ENCODE data around the gene TULP1. TPM values are rescaled to one million over a fixed set of nuclear protein-coding genes. Genes with fewer than 3 reads are reported as not detected.

The TULP1 gene
- total and polyA plus RNA-seq, 4 donors: not detected

DNA sequence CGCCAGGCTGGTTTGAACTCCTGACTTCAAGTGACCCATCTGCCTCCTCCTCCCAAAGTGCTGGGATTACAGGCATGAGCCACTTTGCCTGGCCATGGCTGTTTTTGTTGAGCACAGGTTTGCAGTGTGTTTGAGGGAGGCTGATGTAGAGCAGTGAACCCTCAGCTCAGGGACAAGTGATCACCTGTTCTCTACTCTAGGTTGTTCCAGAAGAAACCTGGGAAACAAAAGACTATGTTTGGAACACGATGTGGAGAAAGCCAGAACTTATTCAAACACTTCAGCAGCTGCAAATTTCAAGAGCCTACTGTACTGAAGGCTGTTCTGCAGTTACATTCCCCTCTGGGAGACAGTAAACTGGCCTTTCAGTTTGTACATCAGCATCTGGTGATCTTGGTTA, 4.7 kb downstream of the TULP1 start:
- no peak overlapping the region for H3K4me3 ChIP-seq (ENCODE audit: low read depth in 1 of 3, low read length in 3 of 3)
- no peak overlapping the region for H3K9ac ChIP-seq (ENCODE audit: low read depth in 1 of 2, low read length in 2 of 2)
- H3K4me1 ChIP-seq (ENCODE audit: control insufficient read depth in 4 of 4, insufficient read depth in 4 of 4, low read length in 3 of 4): no peaks in the 10 kb centered on the region
- no peaks in the 10 kb centered on the region for H3K36me3 ChIP-seq (ENCODE audit: control insufficient read depth in 4 of 4, insufficient read depth in 3 of 4, low read depth in 1 of 4, low read length in 3 of 4)
- H3K9me3 ChIP-seq (ENCODE audit: control insufficient read depth in 4 of 4, low read length in 3 of 4): no peaks in the 10 kb centered on the region
- no peak overlapping the region for H3K27ac ChIP-seq (ENCODE audit: low read depth in 1 of 2, low read length in 2 of 2)
- DNase-seq (ENCODE audit: low spot score): no peak
- 75% methylated on average over 2 of the region's 2 CpGs for WGBS
- TF ChIP-seq RXRA (IDR thresholded peaks at IDR 0.05): no peak
- TF ChIP-seq JUND (IDR thresholded peaks at IDR 0.05): no peak
- no peak for TF ChIP-seq TAF1 (conservative IDR thresholded peaks at IDR 0.05)
- TF ChIP-seq, protein P1, sequence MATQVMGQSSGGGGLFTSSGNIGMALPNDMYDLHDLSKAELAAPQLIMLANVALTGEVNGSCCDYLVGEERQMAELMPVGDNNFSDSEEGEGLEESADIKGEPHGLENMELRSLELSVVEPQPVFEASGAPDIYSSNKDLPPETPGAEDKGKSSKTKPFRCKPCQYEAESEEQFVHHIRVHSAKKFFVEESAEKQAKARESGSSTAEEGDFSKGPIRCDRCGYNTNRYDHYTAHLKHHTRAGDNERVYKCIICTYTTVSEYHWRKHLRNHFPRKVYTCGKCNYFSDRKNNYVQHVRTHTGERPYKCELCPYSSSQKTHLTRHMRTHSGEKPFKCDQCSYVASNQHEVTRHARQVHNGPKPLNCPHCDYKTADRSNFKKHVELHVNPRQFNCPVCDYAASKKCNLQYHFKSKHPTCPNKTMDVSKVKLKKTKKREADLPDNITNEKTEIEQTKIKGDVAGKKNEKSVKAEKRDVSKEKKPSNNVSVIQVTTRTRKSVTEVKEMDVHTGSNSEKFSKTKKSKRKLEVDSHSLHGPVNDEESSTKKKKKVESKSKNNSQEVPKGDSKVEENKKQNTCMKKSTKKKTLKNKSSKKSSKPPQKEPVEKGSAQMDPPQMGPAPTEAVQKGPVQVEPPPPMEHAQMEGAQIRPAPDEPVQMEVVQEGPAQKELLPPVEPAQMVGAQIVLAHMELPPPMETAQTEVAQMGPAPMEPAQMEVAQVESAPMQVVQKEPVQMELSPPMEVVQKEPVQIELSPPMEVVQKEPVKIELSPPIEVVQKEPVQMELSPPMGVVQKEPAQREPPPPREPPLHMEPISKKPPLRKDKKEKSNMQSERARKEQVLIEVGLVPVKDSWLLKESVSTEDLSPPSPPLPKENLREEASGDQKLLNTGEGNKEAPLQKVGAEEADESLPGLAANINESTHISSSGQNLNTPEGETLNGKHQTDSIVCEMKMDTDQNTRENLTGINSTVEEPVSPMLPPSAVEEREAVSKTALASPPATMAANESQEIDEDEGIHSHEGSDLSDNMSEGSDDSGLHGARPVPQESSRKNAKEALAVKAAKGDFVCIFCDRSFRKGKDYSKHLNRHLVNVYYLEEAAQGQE (IDR thresholded peaks at IDR 0.05): no peak
- TF ChIP-seq HNF4A (conservative IDR thresholded peaks at IDR 0.05): no peak
- TF ChIP-seq HNF4G (IDR thresholded peaks at IDR 0.05): no peak
- TF ChIP-seq SP1 (IDR thresholded peaks at IDR 0.05): no peak
- TF ChIP-seq MAX (IDR thresholded peaks at IDR 0.05): no peak
- TF ChIP-seq ATF3 (IDR thresholded peaks at IDR 0.05): no peak
- TF ChIP-seq FOXA1 (IDR thresholded peaks at IDR 0.05): no peak
- TF ChIP-seq NR2F2 (IDR thresholded peaks at IDR 0.05): no peak
- TF ChIP-seq, protein P2, sequence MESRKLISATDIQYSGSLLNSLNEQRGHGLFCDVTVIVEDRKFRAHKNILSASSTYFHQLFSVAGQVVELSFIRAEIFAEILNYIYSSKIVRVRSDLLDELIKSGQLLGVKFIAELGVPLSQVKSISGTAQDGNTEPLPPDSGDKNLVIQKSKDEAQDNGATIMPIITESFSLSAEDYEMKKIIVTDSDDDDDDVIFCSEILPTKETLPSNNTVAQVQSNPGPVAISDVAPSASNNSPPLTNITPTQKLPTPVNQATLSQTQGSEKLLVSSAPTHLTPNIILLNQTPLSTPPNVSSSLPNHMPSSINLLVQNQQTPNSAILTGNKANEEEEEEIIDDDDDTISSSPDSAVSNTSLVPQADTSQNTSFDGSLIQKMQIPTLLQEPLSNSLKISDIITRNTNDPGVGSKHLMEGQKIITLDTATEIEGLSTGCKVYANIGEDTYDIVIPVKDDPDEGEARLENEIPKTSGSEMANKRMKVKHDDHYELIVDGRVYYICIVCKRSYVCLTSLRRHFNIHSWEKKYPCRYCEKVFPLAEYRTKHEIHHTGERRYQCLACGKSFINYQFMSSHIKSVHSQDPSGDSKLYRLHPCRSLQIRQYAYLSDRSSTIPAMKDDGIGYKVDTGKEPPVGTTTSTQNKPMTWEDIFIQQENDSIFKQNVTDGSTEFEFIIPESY (IDR thresholded peaks at IDR 0.05): no peak
- no peak for TF ChIP-seq GABPA (IDR thresholded peaks at IDR 0.05 in 1 of 2, conservative IDR thresholded peaks at IDR 0.05 in 1 of 2)
- no peak for TF ChIP-seq YY1 (IDR thresholded peaks at IDR 0.05)
- TF ChIP-seq, protein P3, sequence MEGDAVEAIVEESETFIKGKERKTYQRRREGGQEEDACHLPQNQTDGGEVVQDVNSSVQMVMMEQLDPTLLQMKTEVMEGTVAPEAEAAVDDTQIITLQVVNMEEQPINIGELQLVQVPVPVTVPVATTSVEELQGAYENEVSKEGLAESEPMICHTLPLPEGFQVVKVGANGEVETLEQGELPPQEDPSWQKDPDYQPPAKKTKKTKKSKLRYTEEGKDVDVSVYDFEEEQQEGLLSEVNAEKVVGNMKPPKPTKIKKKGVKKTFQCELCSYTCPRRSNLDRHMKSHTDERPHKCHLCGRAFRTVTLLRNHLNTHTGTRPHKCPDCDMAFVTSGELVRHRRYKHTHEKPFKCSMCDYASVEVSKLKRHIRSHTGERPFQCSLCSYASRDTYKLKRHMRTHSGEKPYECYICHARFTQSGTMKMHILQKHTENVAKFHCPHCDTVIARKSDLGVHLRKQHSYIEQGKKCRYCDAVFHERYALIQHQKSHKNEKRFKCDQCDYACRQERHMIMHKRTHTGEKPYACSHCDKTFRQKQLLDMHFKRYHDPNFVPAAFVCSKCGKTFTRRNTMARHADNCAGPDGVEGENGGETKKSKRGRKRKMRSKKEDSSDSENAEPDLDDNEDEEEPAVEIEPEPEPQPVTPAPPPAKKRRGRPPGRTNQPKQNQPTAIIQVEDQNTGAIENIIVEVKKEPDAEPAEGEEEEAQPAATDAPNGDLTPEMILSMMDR (IDR thresholded peaks at IDR 0.05; ENCODE audit: low read depth, low read length, missing input control): no peak
- TF ChIP-seq FOXA2 (IDR thresholded peaks at IDR 0.05): no peak
- TF ChIP-seq EGR1 (IDR thresholded peaks at IDR 0.05; ENCODE audit: low read depth in 2 of 2): no peak
- no peaks in the 10 kb centered on the region for H3K27me3 ChIP-seq (ENCODE audit: control insufficient read depth in 4 of 4, insufficient read depth in 4 of 4, low read length in 3 of 4)

DNA sequence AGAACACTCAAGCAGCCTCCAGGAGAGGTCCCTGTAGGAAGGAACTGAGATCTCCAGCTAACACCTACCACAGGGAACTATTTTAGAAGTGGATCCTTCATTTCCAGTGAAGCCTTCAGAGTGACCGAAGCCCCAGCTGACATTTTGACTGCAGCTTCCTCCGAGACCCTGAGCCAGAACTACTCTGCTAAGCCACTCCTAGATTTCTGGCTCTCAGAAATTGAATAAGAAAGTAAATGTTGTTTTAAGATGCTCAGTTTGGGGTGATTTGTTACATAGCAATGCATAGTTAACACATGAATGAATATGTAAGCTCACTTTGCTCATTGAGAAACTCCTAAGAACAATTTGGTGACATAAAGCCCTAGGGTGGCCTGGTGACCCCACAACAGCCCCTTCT, 5.5 kb downstream of the TULP1 start:
- no peak overlapping the region for H3K27ac ChIP-seq (ENCODE audit: low read depth in 1 of 2, low read length in 2 of 2)
- no peak for DNase-seq (ENCODE audit: low spot score)
- no peaks in the 10 kb centered on the region for H3K36me3 ChIP-seq (ENCODE audit: control insufficient read depth in 4 of 4, insufficient read depth in 3 of 4, low read depth in 1 of 4, low read length in 3 of 4)
- no peaks in the 10 kb centered on the region for H3K4me1 ChIP-seq (ENCODE audit: control insufficient read depth in 4 of 4, insufficient read depth in 4 of 4, low read length in 3 of 4)
- H3K9ac ChIP-seq (ENCODE audit: low read depth in 1 of 2, low read length in 2 of 2): no peak overlapping the region
- no peak overlapping the region for H3K4me3 ChIP-seq (ENCODE audit: low read depth in 1 of 3, low read length in 3 of 3)
- no peaks in the 10 kb centered on the region for H3K9me3 ChIP-seq (ENCODE audit: control insufficient read depth in 4 of 4, low read length in 3 of 4)
- no peaks in the 10 kb centered on the region for H3K27me3 ChIP-seq (ENCODE audit: control insufficient read depth in 4 of 4, insufficient read depth in 4 of 4, low read length in 3 of 4)
- 95% methylated on average over 2 of the region's 2 CpGs for WGBS
- TF ChIP-seq GABPA (IDR thresholded peaks at IDR 0.05 in 1 of 2, conservative IDR thresholded peaks at IDR 0.05 in 1 of 2) (no peak), RAD21 (IDR thresholded peaks at IDR 0.05) (no peak), FOXA2 (IDR thresholded peaks at IDR 0.05) (no peak), ATF3 (IDR thresholded peaks at IDR 0.05) (no peak), TAF1 (conservative IDR thresholded peaks at IDR 0.05) (no peak), YY1 (IDR thresholded peaks at IDR 0.05) (no peak), NR2F2 (IDR thresholded peaks at IDR 0.05) (no peak), HNF4G (IDR thresholded peaks at IDR 0.05) (no peak), JUND (IDR thresholded peaks at IDR 0.05) (no peak), EGR1 (IDR thresholded peaks at IDR 0.05; ENCODE audit: low read depth in 2 of 2) (no peak)
- TF ChIP-seq, protein P3 (IDR thresholded peaks at IDR 0.05; ENCODE audit: low read depth, low read length, missing input control): no peak
